Uterus (tissue), 2 donors: ENCODE measurements around the gene HCN2.

Experiments
- CTCF ChIP-seq, 4 experiments: fragments of 200-600 bp in 2 of 4; fragments of 450-650 bp in 2 of 4; sonication (generic) in 2 of 4; IDR thresholded peaks; one replicate each; pipeline ENCODE4 v1.5.1; 2016 to 2019; ENCODE audit warnings: antibody characterized with exemption in 4 of 4, mild to moderate bottlenecking in 2 of 4, moderate library complexity in 1 of 4
- POLR2A ChIP-seq, 2 donors: fragments of 450-650 bp; IDR thresholded peaks; one replicate each; pipeline ENCODE4 v1.6.1; 2016; ENCODE audit warnings: antibody characterized with exemption in 2 of 2, mild to moderate bottlenecking in 1 of 2, moderate library complexity in 1 of 2

- TF ChIP-seq CTCF (IDR thresholded peaks at IDR 0.05) (no peak), POLR2A (IDR thresholded peaks at IDR 0.05) (no peak)
These were observed 6.6 kb downstream of the HCN2 start for GRCh38 chr19:596263-596655.
